ENCODE results near the gene PSMD6.

Gene PSMD6

GRCh38 chr3:64057231-64057630 is 33.9 kb upstream of the PSMD6 start:
- H3K9ac ChIP-seq (ENCODE audit: low read length in 2 of 2): no peak overlapping the region
- H3K4me3 ChIP-seq (ENCODE audit: low read length in 2 of 2): no peak overlapping the region
- H3K27me3 ChIP-seq (ENCODE audit: control insufficient read depth in 1 of 2, insufficient read depth in 2 of 2, low read length in 2 of 2): no peaks in the 10 kb centered on the region
- H3K36me3 ChIP-seq (ENCODE audit: control insufficient read depth in 2 of 2, insufficient read depth in 2 of 2, low read length in 2 of 2): no peaks in the 10 kb centered on the region
- no peak overlapping the region for H3K27ac ChIP-seq (ENCODE audit: low read length)
- no peaks in the 10 kb centered on the region for H3K9me3 ChIP-seq (ENCODE audit: control insufficient read depth in 2 of 2, low read length in 2 of 2)
- H3K4me1 ChIP-seq (ENCODE audit: control insufficient read depth, insufficient read depth, low read length): no peaks in the 10 kb centered on the region

GRCh38 chr3:64056606-64057180 is 33.4 kb upstream of the PSMD6 start:
- H3K4me3 ChIP-seq (ENCODE audit: low read length in 2 of 2): no peak overlapping the region
- H3K27ac ChIP-seq (ENCODE audit: low read length): no peak overlapping the region
- no peak overlapping the region for H3K9ac ChIP-seq (ENCODE audit: low read length in 2 of 2)
- H3K27me3 ChIP-seq (ENCODE audit: control insufficient read depth in 1 of 2, insufficient read depth in 2 of 2, low read length in 2 of 2): no peaks in the 10 kb centered on the region
- H3K9me3 ChIP-seq (ENCODE audit: control insufficient read depth in 2 of 2, low read length in 2 of 2): no peaks in the 10 kb centered on the region
- no peaks in the 10 kb centered on the region for H3K4me1 ChIP-seq (ENCODE audit: control insufficient read depth, insufficient read depth, low read length)
- no peaks in the 10 kb centered on the region for H3K36me3 ChIP-seq (ENCODE audit: control insufficient read depth in 2 of 2, insufficient read depth in 2 of 2, low read length in 2 of 2)

- H3K4me3 ChIP-seq (ENCODE audit: low read length in 2 of 2): no peak overlapping the region
- H3K9me3 ChIP-seq (ENCODE audit: control insufficient read depth in 2 of 2, low read length in 2 of 2): no peaks in the 10 kb centered on the region
- no peaks in the 10 kb centered on the region for H3K27me3 ChIP-seq (ENCODE audit: control insufficient read depth in 1 of 2, insufficient read depth in 2 of 2, low read length in 2 of 2)
- H3K9ac ChIP-seq (ENCODE audit: low read length in 2 of 2): no peak overlapping the region
- H3K4me1 ChIP-seq (ENCODE audit: control insufficient read depth, insufficient read depth, low read length): no peaks in the 10 kb centered on the region
- no peak overlapping the region for H3K27ac ChIP-seq (ENCODE audit: low read length)
- H3K36me3 ChIP-seq (ENCODE audit: control insufficient read depth in 2 of 2, insufficient read depth in 2 of 2, low read length in 2 of 2): no peaks in the 10 kb centered on the region
Measured at GRCh38 chr3:64055076-64055475, 31.8 kb upstream of the PSMD6 start.

GRCh38 chr3:64054488-64054887 is 31.2 kb upstream of the PSMD6 start:
- Histone ChIP-seq H3K9me3 (ENCODE audit: control insufficient read depth in 2 of 2, low read length in 2 of 2) (no peaks in the 10 kb centered on the region), H3K27ac (ENCODE audit: low read length) (no peak overlapping the region), H3K4me3 (ENCODE audit: low read length in 2 of 2) (no peak overlapping the region), H3K27me3 (ENCODE audit: control insufficient read depth in 1 of 2, insufficient read depth in 2 of 2, low read length in 2 of 2) (no peaks in the 10 kb centered on the region), H3K4me1 (ENCODE audit: control insufficient read depth, insufficient read depth, low read length) (no peaks in the 10 kb centered on the region), H3K36me3 (ENCODE audit: control insufficient read depth in 2 of 2, insufficient read depth in 2 of 2, low read length in 2 of 2) (no peaks in the 10 kb centered on the region), H3K9ac (ENCODE audit: low read length in 2 of 2) (no peak overlapping the region)

GRCh38 chr3:64053581-64053980 is 30.3 kb upstream of the PSMD6 start:
- H3K36me3 ChIP-seq (ENCODE audit: control insufficient read depth in 2 of 2, insufficient read depth in 2 of 2, low read length in 2 of 2): no peaks in the 10 kb centered on the region
- H3K9me3 ChIP-seq (ENCODE audit: control insufficient read depth in 2 of 2, low read length in 2 of 2): no peaks in the 10 kb centered on the region
- no peaks in the 10 kb centered on the region for H3K4me1 ChIP-seq (ENCODE audit: control insufficient read depth, insufficient read depth, low read length)
- H3K9ac ChIP-seq (ENCODE audit: low read length in 2 of 2): no peak overlapping the region
- no peak overlapping the region for H3K4me3 ChIP-seq (ENCODE audit: low read length in 2 of 2)
- H3K27me3 ChIP-seq (ENCODE audit: control insufficient read depth in 1 of 2, insufficient read depth in 2 of 2, low read length in 2 of 2): no peaks in the 10 kb centered on the region
- no peak overlapping the region for H3K27ac ChIP-seq (ENCODE audit: low read length)

GRCh38 chr3:64053117-64053516 is 29.8 kb upstream of the PSMD6 start:
- Histone ChIP-seq H3K9ac (ENCODE audit: low read length in 2 of 2) (no peak overlapping the region), H3K36me3 (ENCODE audit: control insufficient read depth in 2 of 2, insufficient read depth in 2 of 2, low read length in 2 of 2) (no peaks in the 10 kb centered on the region), H3K27ac (ENCODE audit: low read length) (no peak overlapping the region), H3K4me3 (ENCODE audit: low read length in 2 of 2) (no peak overlapping the region), H3K27me3 (ENCODE audit: control insufficient read depth in 1 of 2, insufficient read depth in 2 of 2, low read length in 2 of 2) (no peaks in the 10 kb centered on the region), H3K4me1 (ENCODE audit: control insufficient read depth, insufficient read depth, low read length) (no peaks in the 10 kb centered on the region), H3K9me3 (ENCODE audit: control insufficient read depth in 2 of 2, low read length in 2 of 2) (no peaks in the 10 kb centered on the region)

- Histone ChIP-seq H3K27me3 (ENCODE audit: control insufficient read depth in 1 of 2, insufficient read depth in 2 of 2, low read length in 2 of 2) (no peaks in the 10 kb centered on the region), H3K4me3 (ENCODE audit: low read length in 2 of 2) (no peak overlapping the region), H3K9ac (ENCODE audit: low read length in 2 of 2) (no peak overlapping the region), H3K9me3 (ENCODE audit: control insufficient read depth in 2 of 2, low read length in 2 of 2) (no peaks in the 10 kb centered on the region), H3K36me3 (ENCODE audit: control insufficient read depth in 2 of 2, insufficient read depth in 2 of 2, low read length in 2 of 2) (no peaks in the 10 kb centered on the region), H3K4me1 (ENCODE audit: control insufficient read depth, insufficient read depth, low read length) (no peaks in the 10 kb centered on the region), H3K27ac (ENCODE audit: low read length) (no peak overlapping the region)
Measured at GRCh38 chr3:64049832-64050231, 26.5 kb upstream of the PSMD6 start.

- H3K36me3 ChIP-seq (ENCODE audit: control insufficient read depth in 2 of 2, insufficient read depth in 2 of 2, low read length in 2 of 2): no peaks in the 10 kb centered on the region
- no peak overlapping the region for H3K27ac ChIP-seq (ENCODE audit: low read length)
- no peaks in the 10 kb centered on the region for H3K27me3 ChIP-seq (ENCODE audit: control insufficient read depth in 1 of 2, insufficient read depth in 2 of 2, low read length in 2 of 2)
- H3K4me3 ChIP-seq (ENCODE audit: low read length in 2 of 2): no peak overlapping the region
- H3K4me1 ChIP-seq (ENCODE audit: control insufficient read depth, insufficient read depth, low read length): no peaks in the 10 kb centered on the region
- no peaks in the 10 kb centered on the region for H3K9me3 ChIP-seq (ENCODE audit: control insufficient read depth in 2 of 2, low read length in 2 of 2)
- no peak overlapping the region for H3K9ac ChIP-seq (ENCODE audit: low read length in 2 of 2)
Measured at GRCh38 chr3:64049136-64049535, 25.8 kb upstream of the PSMD6 start.

- H3K9me3 ChIP-seq (ENCODE audit: control insufficient read depth in 2 of 2, low read length in 2 of 2): no peaks in the 10 kb centered on the region
- H3K27me3 ChIP-seq (ENCODE audit: control insufficient read depth in 1 of 2, insufficient read depth in 2 of 2, low read length in 2 of 2): no peaks in the 10 kb centered on the region
- no peaks in the 10 kb centered on the region for H3K36me3 ChIP-seq (ENCODE audit: control insufficient read depth in 2 of 2, insufficient read depth in 2 of 2, low read length in 2 of 2)
- H3K9ac ChIP-seq (ENCODE audit: low read length in 2 of 2): no peak overlapping the region
- no peak overlapping the region for H3K4me3 ChIP-seq (ENCODE audit: low read length in 2 of 2)
- H3K4me1 ChIP-seq (ENCODE audit: control insufficient read depth, insufficient read depth, low read length): no peaks in the 10 kb centered on the region
- H3K27ac ChIP-seq (ENCODE audit: low read length): no peak overlapping the region
Measured at GRCh38 chr3:64048631-64049061, 25.4 kb upstream of the PSMD6 start.

GRCh38 chr3:64047787-64048186 is 24.5 kb upstream of the PSMD6 start:
- H3K9ac ChIP-seq (ENCODE audit: low read length in 2 of 2): no peak overlapping the region
- no peaks in the 10 kb centered on the region for H3K9me3 ChIP-seq (ENCODE audit: control insufficient read depth in 2 of 2, low read length in 2 of 2)
- no peaks in the 10 kb centered on the region for H3K36me3 ChIP-seq (ENCODE audit: control insufficient read depth in 2 of 2, insufficient read depth in 2 of 2, low read length in 2 of 2)
- H3K4me1 ChIP-seq (ENCODE audit: control insufficient read depth, insufficient read depth, low read length): no peaks in the 10 kb centered on the region
- no peaks in the 10 kb centered on the region for H3K27me3 ChIP-seq (ENCODE audit: control insufficient read depth in 1 of 2, insufficient read depth in 2 of 2, low read length in 2 of 2)
- H3K4me3 ChIP-seq (ENCODE audit: low read length in 2 of 2): no peak overlapping the region
- no peak overlapping the region for H3K27ac ChIP-seq (ENCODE audit: low read length)

- H3K9me3 ChIP-seq (ENCODE audit: control insufficient read depth in 2 of 2, low read length in 2 of 2): no peaks in the 10 kb centered on the region
- H3K4me1 ChIP-seq (ENCODE audit: control insufficient read depth, insufficient read depth, low read length): no peaks in the 10 kb centered on the region
- no peak overlapping the region for H3K9ac ChIP-seq (ENCODE audit: low read length in 2 of 2)
- H3K36me3 ChIP-seq (ENCODE audit: control insufficient read depth in 2 of 2, insufficient read depth in 2 of 2, low read length in 2 of 2): no peaks in the 10 kb centered on the region
- H3K4me3 ChIP-seq (ENCODE audit: low read length in 2 of 2): no peak overlapping the region
- H3K27ac ChIP-seq (ENCODE audit: low read length): no peak overlapping the region
- no peaks in the 10 kb centered on the region for H3K27me3 ChIP-seq (ENCODE audit: control insufficient read depth in 1 of 2, insufficient read depth in 2 of 2, low read length in 2 of 2)
Measured at GRCh38 chr3:64046996-64047594, 23.8 kb upstream of the PSMD6 start.

Data from stomach smooth muscle (tissue), 2 donors.